ENCODE data around the gene RAB12.
A peak's percentile ranks its signal among the peaks of the same experiment; 100 is the strongest.
"Not testable (repeated sequence)": the region's sequence is repeated elsewhere in the genome, so short reads cannot be mapped to it uniquely, and the experiment has no call there.

Gene RAB12

DNA sequence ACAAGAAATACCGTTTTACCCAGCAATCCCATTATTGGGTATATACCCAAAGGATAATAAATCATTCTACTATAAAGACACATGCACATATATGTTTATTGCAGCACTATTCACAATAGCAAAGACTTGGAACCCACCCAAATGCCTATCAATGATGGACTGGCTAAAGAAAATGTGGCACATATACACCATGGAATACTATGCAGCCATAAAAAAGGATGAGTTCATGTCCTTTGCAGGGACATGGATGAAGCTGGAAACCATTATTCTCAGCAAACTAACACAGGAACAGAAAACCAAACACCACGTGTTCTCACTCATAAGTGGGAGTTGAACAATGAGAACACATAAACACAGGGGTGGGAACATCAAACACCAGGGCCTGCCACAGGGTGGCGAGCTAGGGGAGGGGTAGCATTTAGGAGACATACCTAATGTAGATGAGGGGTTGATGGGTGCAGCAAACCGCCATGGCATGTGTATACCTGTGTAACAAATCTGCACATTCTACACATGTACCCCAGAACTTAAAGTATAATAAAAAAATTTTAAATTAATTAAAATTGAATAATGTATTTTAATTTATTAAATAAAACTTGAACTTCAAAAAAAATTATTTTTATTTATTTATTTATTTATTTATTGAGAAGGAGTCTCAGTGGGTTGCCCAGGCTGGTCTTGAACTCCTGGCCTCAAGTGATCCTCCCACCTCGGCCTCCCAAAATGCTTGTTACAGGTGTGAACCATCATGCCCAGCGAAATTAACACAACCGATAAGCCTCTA lies 42.4 kb downstream of the RAB12 start:
- DNase-seq: not testable (repeated sequence)

DNA sequence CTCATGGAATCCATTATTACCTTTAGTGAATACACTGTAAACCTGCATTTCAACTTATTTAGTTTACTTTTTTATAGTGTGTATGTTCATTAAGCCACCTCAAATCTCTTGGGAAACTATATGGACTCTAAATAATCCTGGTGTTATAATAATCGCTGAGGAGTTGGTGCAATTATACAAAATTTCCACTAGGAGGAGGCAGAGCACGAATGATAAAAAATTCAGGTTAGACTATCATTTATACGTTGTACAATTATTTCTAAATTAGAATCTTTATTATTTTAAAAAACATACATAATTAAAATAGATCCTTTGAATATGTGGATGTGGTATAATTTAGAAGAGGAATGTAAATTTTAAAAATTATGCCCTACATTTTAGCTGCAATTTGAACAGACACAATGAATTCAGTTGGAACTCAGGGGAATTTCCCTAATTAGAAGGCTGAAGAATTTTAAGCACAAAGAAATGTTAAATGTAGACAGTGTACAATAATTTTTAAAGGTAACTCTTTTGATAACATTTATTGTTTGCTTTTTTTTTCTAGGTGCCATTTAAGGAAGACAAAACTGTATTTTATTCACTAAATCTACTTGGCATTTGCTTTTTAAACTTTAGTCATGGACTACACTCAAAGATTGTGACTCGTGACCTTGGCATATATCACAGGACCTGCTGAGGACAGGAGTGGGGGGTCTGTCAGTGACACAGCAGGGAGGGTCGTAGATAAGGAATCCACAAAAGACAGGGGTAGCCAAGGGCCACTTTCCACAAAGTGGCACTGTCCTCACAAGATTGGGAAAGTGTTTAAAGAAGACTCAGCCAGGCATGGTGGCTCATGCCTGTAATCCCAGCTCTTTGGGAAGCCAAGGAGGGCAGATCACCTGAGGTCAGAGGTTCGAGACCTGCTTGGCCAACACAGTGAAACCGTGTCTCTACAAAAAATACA lies 45.5 kb downstream of the RAB12 start:
- DNase-seq: peak; percentile 37

DNA sequence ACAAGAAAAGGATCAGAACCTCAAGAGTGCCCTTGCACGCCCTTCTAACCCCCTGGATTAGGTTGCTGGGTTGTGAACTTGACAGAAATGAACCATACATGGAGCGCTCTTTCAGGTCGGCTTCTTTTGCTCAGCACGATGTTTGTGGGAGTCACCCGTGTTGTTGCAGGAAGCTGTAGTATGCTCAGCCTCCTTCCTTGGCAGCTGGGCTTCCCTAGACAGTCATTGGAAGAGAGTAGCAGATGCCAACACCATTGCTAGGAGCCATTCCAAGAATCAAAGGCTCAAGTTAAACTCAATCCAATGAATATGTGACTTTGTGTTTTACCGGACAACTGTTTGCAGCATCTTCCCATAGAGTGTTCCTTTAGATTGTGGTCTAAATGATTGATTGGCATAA lies 47.0 kb downstream of the RAB12 start:
- DNase-seq: no peak

DNA sequence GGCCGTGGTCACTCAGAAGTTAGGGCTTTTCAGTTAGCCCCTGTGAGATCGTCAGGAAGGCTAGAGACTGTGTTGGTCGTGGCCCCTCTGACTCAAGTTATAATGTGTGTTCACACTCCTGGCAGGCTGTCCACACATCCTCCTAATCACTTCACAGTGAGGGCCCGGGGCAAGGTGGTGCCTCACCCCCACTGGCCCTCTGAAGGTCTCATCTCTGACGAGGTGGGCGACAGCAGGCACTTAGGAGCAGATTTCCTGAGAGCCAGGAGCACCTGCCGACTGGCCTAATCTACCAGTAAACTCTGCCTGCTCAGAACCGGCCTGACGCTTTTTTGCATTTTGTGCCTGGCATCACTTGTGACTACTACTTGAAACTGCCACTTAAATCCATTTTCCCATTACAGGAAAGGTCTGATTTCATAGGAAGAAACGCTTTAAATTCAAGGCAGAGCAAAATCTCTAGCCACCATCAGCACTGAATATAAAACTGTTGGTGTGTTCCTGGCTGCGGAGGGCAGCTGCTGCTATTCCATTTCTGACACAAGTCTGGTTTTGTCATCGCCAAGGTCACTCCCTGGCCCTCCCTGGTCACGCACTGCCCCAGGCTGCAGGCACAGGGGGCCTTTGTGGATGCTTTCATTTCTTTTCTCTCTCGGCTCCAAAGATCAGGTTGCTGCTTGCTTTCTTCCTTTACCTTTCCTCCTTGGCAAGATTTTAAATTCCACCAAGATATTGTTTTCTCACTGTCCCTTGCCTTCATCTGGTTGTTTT lies 48.0 kb downstream of the RAB12 start:
- no peak for DNase-seq

DNA sequence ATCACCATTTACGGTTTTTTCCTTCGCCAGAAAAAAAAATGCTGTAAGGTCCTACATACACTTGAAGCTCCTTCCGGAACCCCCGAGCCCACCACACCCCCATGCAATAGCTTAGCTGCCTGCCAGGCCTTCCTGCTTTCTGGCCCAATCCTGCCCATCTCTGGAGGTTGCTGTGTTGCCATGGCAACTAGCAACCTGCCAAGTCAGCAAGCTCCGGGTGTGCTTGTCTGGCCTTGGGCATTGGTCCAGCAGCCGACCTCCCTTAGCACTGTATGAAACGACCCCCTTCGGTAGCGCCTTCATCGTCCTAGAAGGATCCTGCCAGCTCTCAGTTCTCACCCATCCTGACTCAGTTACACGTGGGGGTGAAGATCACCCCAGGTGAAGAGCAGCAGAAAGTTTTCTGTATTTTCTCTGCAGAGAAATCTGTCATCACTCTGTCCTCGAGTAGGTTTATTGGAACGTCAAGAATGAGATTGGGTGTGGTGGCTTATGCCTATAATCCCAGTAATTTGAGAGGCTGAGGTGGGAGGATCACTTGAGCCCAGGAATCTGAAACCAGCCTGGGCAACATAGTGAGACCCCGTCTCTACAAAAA lies 48.7 kb downstream of the RAB12 start:
- DNase-seq: no peak

DNA sequence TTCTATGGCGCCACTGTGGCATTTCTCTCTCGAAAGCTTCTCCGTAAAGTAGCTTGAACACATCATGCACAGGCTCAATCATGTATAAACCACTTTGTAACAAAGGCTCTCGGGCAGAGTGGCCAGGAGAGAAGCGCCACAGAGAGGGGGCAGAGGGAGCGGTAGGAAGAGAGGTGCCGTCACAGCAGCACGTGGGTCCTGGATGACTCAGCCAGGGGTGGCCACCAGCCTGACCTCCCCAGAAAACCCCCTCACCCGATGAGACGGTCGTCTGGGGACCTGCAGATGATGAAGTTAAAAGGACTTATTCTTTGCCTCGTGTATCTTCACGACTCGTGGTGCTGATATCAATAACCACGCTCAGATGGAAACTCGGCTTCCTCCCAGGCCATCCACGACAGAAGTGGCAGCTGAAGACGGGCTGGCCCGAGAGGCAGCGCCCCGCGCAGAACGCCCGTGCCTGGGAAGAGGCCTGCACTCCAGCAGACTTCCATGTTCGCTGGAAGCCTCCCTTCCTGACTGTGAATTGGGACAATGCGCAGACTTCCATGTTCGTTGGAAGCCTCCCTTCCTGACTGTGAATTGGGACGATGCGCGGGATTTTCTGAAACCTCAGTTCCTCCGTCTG lies 49.7 kb downstream of the RAB12 start:
- DNase-seq: no peak

DNA sequence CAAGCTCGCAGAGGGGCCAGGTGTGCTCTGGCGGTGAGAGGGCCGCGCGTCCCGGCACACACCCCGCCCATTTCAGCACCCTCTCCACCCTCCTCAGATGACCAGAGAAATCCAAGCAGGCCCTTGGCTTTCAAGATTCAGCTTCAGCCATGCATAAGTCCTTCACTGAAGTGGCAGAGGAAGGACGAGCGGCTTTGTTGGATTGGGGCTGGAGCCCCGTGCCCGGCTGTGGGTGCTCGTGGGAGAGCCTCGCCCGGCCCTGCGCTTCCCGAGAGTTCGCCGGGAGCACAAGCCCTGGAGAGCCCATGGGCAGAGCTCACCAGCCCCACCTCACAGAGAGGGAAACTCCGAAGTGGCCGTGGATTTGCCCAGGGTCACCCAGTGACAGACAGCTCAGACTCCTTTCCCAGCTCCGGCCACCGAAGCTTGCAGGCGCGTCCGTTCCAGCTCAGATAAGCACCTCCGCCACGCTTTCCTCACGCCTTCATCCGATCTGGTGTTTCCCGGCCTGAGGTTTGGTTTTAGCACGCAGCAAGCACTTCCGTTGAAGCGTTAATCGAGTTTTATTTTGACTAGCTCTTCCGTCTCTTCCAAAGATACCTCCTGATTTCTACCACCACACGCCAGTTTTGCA lies 50.5 kb downstream of the RAB12 start:
- DNase-seq: no peak

DNA sequence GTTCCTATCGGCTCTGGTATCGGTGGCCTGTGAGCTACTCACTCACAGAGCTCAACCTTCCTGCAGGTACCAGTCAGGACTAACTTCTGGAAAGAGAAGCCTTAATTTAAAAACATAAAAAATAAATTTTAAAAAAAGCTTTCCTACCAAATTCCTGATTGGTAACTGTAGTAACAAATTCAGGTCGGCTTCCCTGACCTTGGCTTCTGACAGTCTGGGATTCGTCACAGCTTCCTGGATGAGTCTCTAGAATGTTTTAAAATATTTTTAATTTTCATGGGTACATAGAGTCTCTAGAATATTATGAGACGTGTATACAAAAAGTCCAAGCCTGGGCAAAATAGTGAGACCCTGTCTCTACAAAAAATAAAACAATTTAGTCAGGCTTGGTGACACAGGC lies 51.1 kb downstream of the RAB12 start:
- no peak for DNase-seq

DNA sequence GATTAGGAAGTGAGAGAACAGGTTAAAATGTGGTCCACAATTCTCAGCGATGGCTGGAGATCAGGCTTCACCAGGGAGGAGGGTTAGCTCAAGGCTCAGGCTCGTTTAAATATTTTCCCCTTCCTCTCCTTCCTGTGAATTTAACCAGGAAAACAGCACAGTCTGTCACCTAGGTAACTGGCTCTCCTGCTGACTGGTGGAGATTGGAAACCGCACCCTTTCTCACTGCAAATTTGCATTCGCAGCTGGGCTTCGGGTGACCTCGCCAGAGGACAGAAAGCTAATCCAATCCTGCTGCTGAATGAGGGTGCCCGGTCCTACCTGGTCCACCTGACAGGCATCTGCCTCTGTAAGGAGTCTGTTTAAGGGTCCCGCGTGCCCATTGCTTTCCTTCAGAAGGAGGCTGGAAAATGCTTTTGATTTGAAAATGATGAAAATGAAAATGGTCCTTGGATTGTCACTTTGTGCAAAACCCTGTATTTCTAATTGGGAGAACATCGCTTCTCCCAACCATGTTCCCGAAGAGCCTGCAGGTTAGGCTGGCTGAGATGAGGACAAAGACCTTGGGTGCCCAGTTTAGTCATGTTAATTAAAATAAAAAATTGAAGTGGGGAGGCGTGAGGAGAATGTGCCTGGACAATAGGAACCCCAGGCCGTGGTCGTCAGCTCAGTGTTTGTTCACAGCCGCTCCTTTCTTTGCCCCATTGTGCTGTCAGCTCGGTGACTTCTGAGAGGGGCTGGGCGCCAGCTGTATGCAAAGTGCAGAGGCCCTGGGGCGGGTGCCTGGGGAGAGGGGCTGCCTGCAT lies 52.7 kb downstream of the RAB12 start:
- DNase-seq: no peak

DNA sequence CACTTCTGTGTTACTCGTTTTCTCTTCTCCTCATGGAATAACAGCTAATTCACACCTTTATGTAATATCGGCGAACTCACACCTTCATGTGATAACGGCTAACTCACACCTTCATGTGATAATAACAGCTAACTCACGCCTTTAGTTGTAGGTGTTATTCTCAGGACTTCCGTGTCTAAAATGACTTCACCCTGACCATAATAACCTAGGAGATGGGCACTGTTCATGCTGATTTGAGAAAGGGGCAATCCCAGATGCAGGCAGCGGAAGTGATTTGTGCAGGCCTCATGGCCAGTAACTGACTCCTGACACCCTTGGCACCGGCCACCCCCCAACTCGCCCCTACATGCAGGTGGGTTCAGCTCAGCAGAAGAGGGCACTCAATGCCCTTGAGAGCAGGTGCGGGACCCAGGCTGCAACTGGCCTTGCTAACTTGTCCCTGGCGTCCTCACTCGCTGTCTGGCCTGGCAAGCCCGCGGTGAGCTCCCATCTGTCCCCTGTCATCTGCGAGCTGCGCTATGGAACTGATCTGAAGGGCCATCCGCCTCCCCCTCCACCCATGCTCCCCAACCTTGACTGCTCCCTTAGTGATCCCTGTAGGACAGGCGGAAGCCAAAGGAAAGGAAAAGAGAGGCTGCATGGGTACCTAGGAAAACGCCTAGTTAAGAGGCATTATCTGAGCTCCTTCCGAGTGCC lies 53.5 kb downstream of the RAB12 start:
- no peak for DNase-seq

DNA sequence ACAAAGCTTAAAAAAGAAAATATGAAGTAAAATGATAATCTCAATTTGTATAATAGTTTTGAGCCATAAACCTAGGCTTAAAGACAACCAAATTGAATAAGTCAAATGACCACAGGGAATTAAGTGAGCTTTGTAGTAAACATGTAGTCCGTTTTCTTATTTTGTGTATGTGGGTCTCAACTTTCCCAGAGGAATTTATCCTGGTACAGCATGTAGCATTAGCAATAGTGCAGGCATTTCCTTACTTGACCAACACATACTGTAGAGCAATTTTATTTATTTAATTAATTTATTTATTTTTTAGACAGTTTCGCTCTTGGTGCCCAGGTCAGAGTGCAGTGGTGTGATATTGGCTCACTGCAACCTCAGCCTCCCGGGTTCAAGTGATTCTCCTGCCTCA lies 58.6 kb downstream of the RAB12 start:
- no peak for DNase-seq

DNA sequence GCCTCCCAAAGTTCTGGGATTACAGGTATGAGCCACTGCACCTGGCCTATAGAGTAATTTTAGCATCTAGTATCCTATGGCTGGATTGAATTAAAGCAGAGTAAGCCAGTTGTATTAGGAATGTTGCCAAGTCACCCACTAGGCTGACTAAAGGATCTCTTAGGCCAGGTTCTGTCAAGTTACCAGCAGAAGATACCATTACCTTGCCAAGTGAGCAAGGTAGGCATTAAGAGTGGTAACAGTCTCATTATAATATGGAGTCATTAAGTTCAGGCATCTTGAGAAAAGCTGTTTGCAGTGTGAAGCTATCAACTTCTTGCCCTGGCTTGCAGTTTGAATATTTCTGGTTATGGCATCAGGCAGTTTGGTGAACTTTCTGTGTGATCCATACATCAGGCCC lies 59.1 kb downstream of the RAB12 start:
- no peak for DNase-seq

DNA sequence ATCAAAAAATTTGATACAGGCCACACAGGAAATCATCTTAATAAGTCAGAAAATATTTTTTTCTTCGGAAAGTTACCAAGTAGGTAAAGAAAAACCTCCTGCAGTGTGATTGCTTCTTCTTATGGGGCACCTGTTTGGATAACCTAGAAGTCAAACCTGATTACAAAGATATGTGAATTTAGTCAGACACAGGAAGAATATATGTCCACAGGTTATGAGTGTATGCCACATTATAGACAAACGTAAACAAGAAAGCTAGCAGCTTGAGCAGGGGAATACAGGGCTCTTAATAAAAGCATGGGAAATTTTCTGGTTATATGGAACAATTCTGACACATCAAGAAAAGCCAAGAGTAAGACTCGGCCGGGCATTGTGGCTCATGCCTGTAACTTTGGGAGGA lies 60.3 kb downstream of the RAB12 start:
- no peak for DNase-seq

DNA sequence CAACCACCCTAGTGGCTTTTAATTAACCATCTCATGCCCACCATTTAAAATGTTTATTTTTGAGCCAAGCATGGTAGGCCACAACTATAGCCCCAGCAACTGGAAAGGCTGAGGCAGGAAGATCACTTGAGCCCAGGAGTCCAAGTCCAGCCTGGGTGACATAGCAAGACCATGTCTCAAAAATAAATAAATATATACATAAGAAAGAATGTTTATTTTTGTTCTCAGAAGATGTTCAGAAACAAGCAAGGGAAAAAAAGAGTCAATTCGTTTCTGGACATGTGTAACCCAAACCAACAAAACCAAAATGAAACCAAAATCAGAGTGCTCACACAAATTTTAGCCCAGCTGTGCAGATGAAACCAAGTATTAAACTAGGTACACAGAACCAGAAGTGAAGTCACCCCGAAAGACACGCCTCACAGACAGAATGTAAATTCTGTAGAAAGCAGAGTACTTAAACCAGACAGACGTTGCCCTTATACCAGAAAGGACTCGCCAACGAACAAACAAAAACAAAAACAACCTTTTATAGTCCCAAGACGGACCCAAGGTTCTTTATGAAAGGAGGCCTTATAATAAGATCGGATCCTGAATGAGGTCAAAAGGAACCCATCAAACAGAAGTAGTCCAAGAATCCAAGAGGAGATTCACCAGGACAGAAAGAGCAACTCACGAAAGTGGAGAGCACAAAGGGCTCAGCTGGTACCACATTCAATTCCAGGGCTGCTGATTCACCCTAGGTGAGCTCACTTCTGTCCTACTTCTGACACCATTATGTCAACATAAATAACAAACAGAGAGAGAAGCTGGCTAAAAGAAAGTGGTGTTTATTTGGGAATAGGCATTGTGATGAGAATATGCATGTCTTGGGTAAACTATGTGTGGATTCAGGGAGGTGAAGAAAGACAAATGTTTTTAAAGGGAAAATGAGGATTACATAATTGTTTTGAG lies 64.3 kb downstream of the RAB12 start:
- DNase-seq: no peak

DNA sequence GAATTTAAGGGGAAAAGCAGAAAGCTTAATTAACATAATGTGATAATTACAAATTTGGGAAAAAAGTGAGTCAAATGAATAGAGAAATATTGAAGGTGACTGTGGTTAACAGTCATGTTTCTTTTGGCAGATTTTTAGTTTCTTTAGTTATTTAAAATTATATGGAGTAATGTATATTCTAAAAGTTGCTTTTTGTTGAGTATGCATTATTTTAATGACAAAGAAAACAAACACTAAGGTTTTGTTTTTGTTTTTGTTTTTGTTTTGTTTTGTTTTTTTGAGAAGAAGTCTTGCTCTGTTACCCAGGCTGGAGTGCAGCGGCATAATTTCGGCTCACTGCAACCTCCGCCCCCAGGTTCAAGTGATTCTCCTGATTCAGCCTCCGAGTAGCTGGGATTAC lies 65.8 kb downstream of the RAB12 start:
- DNase-seq: no peak

DNA sequence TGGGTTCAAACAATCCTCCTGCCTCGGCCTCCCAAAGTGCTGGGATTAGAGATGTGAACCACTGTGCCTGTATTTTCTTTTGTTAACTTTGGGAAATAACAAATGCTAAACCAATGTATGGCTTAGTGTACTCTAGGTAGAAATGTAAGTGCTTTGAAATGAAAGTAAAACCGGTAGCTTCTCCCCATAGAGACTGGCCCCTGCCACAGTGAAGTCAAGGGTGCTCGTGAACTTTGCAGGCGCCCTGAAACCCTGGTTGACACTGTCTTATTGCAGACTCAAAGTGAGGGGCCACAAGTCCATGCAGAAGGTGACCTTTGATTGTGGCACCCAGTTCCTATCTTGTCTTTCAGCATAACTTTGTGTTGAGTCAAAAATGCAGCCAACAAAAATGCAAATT lies 72.0 kb downstream of the RAB12 start:
- DNase-seq: no peak

DNA sequence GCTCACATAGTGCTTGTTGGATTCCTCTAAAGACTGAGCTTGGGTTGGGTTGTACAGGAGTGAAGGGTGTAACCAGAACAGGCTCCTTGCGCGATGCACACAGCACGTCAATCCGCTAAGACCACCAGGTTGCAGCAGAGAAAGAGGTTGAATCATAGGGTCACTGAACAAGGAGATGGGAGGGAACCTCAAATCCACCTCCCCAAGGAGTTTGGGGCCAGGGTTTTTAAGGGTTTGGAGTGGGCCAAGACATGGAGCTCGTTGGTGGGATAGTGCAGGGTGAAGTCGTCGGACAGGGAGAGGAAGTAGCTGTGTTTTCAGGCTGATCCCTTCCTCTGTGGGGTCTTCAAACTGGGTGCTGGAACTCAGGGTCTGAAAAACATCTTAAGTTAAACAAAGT lies 75.3 kb downstream of the RAB12 start:
- DNase-seq: no peak

DNA sequence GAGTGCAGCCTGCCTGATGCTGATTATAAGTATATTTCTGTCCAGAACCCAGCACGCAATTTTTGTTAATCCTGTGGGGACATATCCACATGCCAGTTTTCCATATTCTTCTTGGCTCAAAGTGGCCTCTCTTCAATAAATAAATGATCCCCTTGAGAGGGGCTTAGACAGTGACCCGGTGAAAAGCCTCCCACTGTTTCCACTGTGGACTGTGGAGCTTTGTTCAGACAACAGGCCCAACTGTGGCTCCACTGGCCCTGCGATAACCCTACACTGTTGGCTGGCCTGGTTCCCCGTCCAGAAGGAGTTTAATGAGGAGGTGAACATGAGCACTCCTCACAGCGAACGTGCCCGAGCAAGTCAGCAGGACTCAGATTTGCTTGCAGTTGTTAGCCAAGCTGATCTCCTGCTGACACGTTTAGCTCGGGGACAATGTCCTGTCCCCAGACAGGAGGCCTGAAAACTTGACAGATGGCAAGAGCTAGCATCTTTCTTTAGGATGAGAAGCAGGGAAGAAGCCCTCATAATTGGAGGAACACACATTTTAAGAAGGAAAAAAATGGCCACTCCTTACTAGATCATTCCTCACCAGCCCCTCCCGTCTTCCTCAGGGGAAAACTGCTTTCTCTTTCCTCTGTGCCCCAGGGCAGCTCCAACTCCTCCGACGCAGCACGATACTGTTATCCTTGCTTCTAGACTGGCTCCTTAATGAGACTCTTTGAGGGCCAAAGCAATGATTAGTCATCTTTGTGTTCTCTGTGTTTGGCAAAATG lies 76.1 kb downstream of the RAB12 start:
- no peak for DNase-seq

DNA sequence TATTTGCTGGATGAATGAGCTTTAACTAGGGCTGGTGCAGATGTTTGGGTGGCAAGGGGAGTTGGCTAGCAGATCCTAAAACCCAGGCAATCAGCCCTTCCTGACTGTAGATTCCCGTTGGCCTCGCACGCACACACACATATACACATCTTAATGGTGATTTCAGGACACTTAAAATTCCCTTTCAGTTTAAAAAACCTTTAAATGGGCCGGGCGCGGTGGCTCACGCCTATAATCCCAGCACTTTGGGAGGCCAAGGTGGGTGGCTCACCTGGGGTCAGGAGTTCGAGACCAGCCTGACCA lies 76.6 kb downstream of the RAB12 start:
- DNase-seq: no peak
